ENCODE measurements around the gene DGKD. TPM values are rescaled to one million over a fixed set of nuclear protein-coding genes. Genes with fewer than 3 reads are reported as not detected.

Gene DGKD
- total and polyA plus RNA-seq, 2 donors (not counting 1 experiment from before 2014, with no cell fraction given): 6.0 to 9.9 TPM

- Histone ChIP-seq H3K27me3 (ENCODE audit: control insufficient read depth, insufficient read depth, low read length) (no peaks in the 10 kb centered on the region), H4K20me1 (ENCODE audit: control insufficient read depth, extremely low read depth, insufficient read depth, low read length) (no peaks in the 10 kb centered on the region), H3K9ac (ENCODE audit: insufficient read depth, low read length) (no peak overlapping the region), H2AFZ (ENCODE audit: low read length) (no peak overlapping the region), H3K4me3 (replicated peaks in 1 of 4; ENCODE audit: control extremely low read depth in 1 of 4, insufficient read depth in 1 of 4, low read depth in 3 of 4, low read length in 4 of 4) (no peak overlapping the region), H3K79me2 (ENCODE audit: control insufficient read depth, insufficient read depth, low read length) (no peaks in the 10 kb centered on the region), H3K9me3 (ENCODE audit: control insufficient read depth, insufficient read depth, low read depth, low read length) (no peaks in the 10 kb centered on the region), H3K27ac (ENCODE audit: insufficient read depth, low read length) (no peak overlapping the region), H3K4me1 (ENCODE audit: control insufficient read depth, extremely low read depth, insufficient read depth, low read length) (no peaks in the 10 kb centered on the region), H3K36me3 (ENCODE audit: control insufficient read depth, insufficient read depth, low read length) (no peaks in the 10 kb centered on the region), H3K4me2 (ENCODE audit: extremely low read depth, insufficient read depth, low read length) (no peak overlapping the region)
- TF ChIP-seq EZH2 (IDR thresholded peaks at IDR 0.05; ENCODE audit: low read length, missing control alignments) (no peak), CTCF (conservative IDR thresholded peaks at IDR 0.05 in 1 of 2, IDR thresholded peaks at IDR 0.05 in 1 of 2; ENCODE audit: low read depth in 1 of 2, low read length in 2 of 2) (no peak)
- no peak for DNase-seq (ENCODE audit: low read depth in 2 of 2)
Observed at GRCh38 chr2:233361297-233361696, 7.0 kb downstream of the DGKD start.

GRCh38 chr2:233362742-233363141, 8.4 kb downstream of the DGKD start:
- TF ChIP-seq EZH2 (IDR thresholded peaks at IDR 0.05; ENCODE audit: low read length, missing control alignments) (no peak), CTCF (conservative IDR thresholded peaks at IDR 0.05 in 1 of 2, IDR thresholded peaks at IDR 0.05 in 1 of 2; ENCODE audit: low read depth in 1 of 2, low read length in 2 of 2) (no peak)

GRCh38 chr2:233363744-233364235, 9.5 kb downstream of the DGKD start:
- TF ChIP-seq EZH2 (IDR thresholded peaks at IDR 0.05; ENCODE audit: low read length, missing control alignments) (no peak), CTCF (conservative IDR thresholded peaks at IDR 0.05 in 1 of 2, IDR thresholded peaks at IDR 0.05 in 1 of 2; ENCODE audit: low read depth in 1 of 2, low read length in 2 of 2) (no peak)
- H4K20me1 ChIP-seq (ENCODE audit: control insufficient read depth, extremely low read depth, insufficient read depth, low read length): no peaks in the 10 kb centered on the region

More at GRCh38 chr2:233362742-233363141, 8.4 kb downstream of the DGKD start:
- Histone ChIP-seq H3K4me1 (ENCODE audit: control insufficient read depth, extremely low read depth, insufficient read depth, low read length) (no peaks in the 10 kb centered on the region), H3K9ac (ENCODE audit: insufficient read depth, low read length) (no peak overlapping the region), H3K4me3 (replicated peaks in 1 of 4; ENCODE audit: control extremely low read depth in 1 of 4, insufficient read depth in 1 of 4, low read depth in 3 of 4, low read length in 4 of 4) (no peak overlapping the region), H2AFZ (ENCODE audit: low read length) (no peak overlapping the region), H3K36me3 (ENCODE audit: control insufficient read depth, insufficient read depth, low read length) (no peaks in the 10 kb centered on the region), H3K27ac (ENCODE audit: insufficient read depth, low read length) (no peak overlapping the region), H4K20me1 (ENCODE audit: control insufficient read depth, extremely low read depth, insufficient read depth, low read length) (no peaks in the 10 kb centered on the region), H3K27me3 (ENCODE audit: control insufficient read depth, insufficient read depth, low read length) (no peaks in the 10 kb centered on the region), H3K9me3 (ENCODE audit: control insufficient read depth, insufficient read depth, low read depth, low read length) (no peaks in the 10 kb centered on the region), H3K79me2 (ENCODE audit: control insufficient read depth, insufficient read depth, low read length) (no peaks in the 10 kb centered on the region), H3K4me2 (ENCODE audit: extremely low read depth, insufficient read depth, low read length) (no peak overlapping the region)
- DNase-seq (ENCODE audit: low read depth in 2 of 2): no peak

More at GRCh38 chr2:233363744-233364235, 9.5 kb downstream of the DGKD start:
- Histone ChIP-seq H2AFZ (ENCODE audit: low read length) (no peak overlapping the region), H3K9me3 (ENCODE audit: control insufficient read depth, insufficient read depth, low read depth, low read length) (no peaks in the 10 kb centered on the region), H3K9ac (ENCODE audit: insufficient read depth, low read length) (no peak overlapping the region), H3K36me3 (ENCODE audit: control insufficient read depth, insufficient read depth, low read length) (no peaks in the 10 kb centered on the region), H3K79me2 (ENCODE audit: control insufficient read depth, insufficient read depth, low read length) (no peaks in the 10 kb centered on the region), H3K4me3 (replicated peaks in 1 of 4; ENCODE audit: control extremely low read depth in 1 of 4, insufficient read depth in 1 of 4, low read depth in 3 of 4, low read length in 4 of 4) (no peak overlapping the region), H3K4me1 (ENCODE audit: control insufficient read depth, extremely low read depth, insufficient read depth, low read length) (no peaks in the 10 kb centered on the region), H3K4me2 (ENCODE audit: extremely low read depth, insufficient read depth, low read length) (no peak overlapping the region), H3K27ac (ENCODE audit: insufficient read depth, low read length) (no peak overlapping the region), H3K27me3 (ENCODE audit: control insufficient read depth, insufficient read depth, low read length) (no peaks in the 10 kb centered on the region)
- no peak for DNase-seq (ENCODE audit: low read depth in 2 of 2)

All from fibroblast of lung (primary cell).